Activated T-helper 2 cell treated with anti-CD3 and anti-CD28 coated beads, Interferon-gamma antibody, Interleukin-2, Interleukin-4, amounts not matched to agents 10 μg/mL and 5 μg/mL and 100 μg/mL, durations not matched to agents 14 hours and 24 hours and 36 hours (primary cell): ENCODE measurements around the gene PTGES3. TPM values are rescaled to one million over a fixed set of nuclear protein-coding genes. Genes with fewer than 3 reads are reported as not detected.
A peak's percentile ranks its signal among the peaks of the same experiment; 100 is the strongest.
"Not testable (repeated sequence)": the region's sequence is repeated elsewhere in the genome, so short reads cannot be mapped to it uniquely, and the experiment has no call there.

Experiments used
- DNase-seq: peaks from one replicate; pipeline ENCODE4 v3.0.0; 2021; ENCODE audit warnings: low spot score
- H3K27ac Mint-ChIP-seq: one replicate; pipeline ENCODE4 v1.8.0; 2021; ENCODE audit warnings: mixed read lengths
- H3K27me3 Mint-ChIP-seq: one replicate; pipeline ENCODE4 v1.8.0; 2021; ENCODE audit warnings: low read depth, mixed read lengths
- H3K36me3 Mint-ChIP-seq: one replicate; pipeline ENCODE4 v1.8.0; 2021; ENCODE audit warnings: low read depth, mixed read lengths
- H3K4me1 Mint-ChIP-seq: one replicate; pipeline ENCODE4 v1.8.0; 2021; ENCODE audit warnings: low read depth, mixed read lengths
- H3K4me3 Mint-ChIP-seq: one replicate; pipeline ENCODE4 v1.8.0; 2021; ENCODE audit warnings: low read depth, mild to moderate bottlenecking, moderate library complexity, mixed read lengths
- H3K9me3 Mint-ChIP-seq: one replicate; pipeline ENCODE4 v1.8.0; 2021; ENCODE audit warnings: mixed read lengths
- intact Hi-C: fragments of 100-400 bp; cut with micrococcal nuclease; formaldehyde crosslinking; loops from one replicate; pipeline ENCODE4 v1.15.1; 2023
- total RNA-seq: library from RNA; stranded (reverse); gene quantifications from 2 replicates; pipeline ENCODE4 v1.2.3, GENCODE V29; 2022

Gene PTGES3, protein sequence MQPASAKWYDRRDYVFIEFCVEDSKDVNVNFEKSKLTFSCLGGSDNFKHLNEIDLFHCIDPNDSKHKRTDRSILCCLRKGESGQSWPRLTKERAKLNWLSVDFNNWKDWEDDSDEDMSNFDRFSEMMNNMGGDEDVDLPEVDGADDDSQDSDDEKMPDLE
- total RNA-seq = 293 and 298 TPM in 2 replicates

DNA sequence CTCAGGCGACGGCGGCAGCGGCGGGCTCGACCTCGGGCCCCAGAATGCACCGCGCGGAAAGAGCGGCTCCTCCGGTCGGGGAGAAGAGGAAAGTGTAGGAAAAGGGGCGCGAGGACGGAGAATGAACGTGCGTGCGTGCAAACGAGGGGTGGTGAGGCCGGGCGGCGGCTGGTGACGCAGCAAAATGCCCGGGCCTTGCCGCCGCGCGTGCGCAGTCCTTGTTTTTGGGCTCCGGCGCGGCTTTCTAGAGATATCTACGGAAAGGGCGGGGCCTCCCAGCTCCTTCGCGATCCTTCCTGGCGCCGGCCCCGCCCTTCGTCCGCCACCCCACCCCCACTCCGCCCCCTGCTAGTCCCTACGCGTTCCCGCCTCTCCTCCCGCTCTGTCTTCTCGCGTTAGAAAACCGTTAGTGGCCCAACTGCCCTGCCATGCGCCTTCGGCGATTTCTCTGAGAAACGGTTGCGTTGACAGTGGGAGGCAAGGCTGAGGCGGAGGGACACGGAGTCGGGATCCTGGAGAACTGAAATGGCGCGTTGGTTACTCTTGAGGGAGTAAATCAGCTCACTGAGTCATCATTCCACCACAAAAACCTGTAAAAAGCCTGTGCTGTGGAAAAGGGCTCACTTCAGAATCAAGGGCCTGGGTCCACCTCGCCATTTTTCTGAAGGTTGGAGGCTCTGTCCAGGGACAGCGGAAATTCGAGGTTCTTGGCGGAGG, at the start of gene PTGES3:
TSS of gene PTGES3 (minus strand) at position 156 of the 717 bp plus-strand sequence. CDS start 285 bp downstream, outside the sequence.
- H3K36me3 Mint-ChIP-seq = peaks cover 37% of the 10 kb centered on the region

DNA sequence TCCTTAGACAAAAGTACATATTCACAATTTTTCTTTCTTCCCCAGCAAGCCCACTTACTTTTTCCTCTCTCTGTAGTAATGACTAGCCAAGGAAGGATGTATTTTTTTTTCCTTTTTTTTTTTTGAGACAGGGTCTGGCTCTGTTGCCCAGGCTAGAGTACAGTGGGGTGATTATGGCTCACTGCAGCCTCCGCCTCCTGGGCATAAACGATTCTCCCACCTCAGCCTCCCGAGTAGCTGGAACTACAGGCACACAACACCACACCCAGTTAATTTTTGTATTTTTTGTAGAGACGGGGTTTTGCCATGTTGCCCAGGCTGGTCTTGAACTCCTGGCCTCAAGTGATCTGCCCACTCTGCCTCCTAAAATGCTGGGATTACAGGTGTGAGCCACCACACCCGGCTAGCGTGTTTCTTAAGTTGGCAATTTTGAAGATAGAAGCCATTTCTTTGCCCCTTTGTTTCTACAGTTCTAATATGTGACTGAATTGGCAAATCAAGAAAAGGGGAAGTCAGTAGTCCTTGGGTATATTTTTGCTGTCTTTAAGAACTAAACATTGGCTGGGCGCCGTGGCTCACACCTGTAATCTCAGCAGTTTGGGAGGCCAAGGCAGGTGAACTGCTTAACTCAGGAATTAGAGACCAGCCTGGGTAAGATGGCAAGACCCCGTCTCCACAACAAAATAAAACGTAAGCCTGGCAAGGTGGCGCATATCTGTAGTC, 40.2 kb upstream of the PTGES3 start:
- H3K4me3 Mint-ChIP-seq = no peak overlapping the region
- no peak overlapping the region for H3K27ac Mint-ChIP-seq
- H3K36me3 Mint-ChIP-seq = peaks cover 60% of the 10 kb centered on the region
- no peak for DNase-seq
- H3K4me1 Mint-ChIP-seq = peaks cover 10% of the 10 kb centered on the region
- intact Hi-C loops = loop anchor here (5.0 kb wide), 2 partner anchors 384 to 396 kb away; partner anchors contain the start of genes PAN2 and STAT6
- no peaks in the 10 kb centered on the region for H3K27me3 Mint-ChIP-seq
- H3K9me3 Mint-ChIP-seq = no peaks in the 10 kb centered on the region

More for the DNA sequence above, at the start of gene PTGES3:
- H3K9me3 Mint-ChIP-seq = no peaks in the 10 kb centered on the region
- H3K4me1 Mint-ChIP-seq = peaks cover 20% of the 10 kb centered on the region
- DNase-seq = peak; percentile 99
- intact Hi-C loops = loop anchor here (1.0 to 2.0 kb wide), 5 partner anchors 37 to 400 kb away; partner anchors contain the start of genes NACA and PRIM1
- no peaks in the 10 kb centered on the region for H3K27me3 Mint-ChIP-seq
- H3K4me3 Mint-ChIP-seq = peak within 1 kb of the TSS; percentile 100
- H3K27ac Mint-ChIP-seq = peak within 1 kb of the TSS; percentile 98

DNA sequence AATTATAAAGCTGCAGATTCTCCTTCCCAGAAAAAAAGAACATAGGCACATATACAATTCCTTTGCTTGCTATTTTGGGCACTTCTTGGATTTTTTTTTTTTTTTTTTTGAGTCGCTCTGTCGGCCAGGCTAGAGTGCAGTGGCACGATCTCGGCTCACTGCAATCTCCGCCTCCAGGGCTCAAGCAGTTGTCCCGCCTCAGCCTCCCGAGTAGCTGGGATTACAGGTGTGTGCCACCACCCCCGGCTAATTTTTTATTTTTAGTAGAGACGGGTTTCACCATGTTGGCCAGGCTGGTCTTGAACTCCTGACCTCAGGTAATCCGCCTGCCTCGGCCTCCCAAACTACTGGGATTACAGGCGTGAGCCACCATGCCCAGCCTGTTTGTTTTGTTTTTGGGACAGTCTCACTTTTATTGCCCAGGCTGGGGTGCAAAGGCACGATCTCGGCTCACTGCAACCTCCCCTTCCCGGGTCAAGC, 38.2 kb upstream of the PTGES3 start:
- intact Hi-C loops = loop anchor here (5.0 kb wide), 2 partner anchors 386 to 394 kb away; partner anchors contain the start of genes PAN2 and STAT6
- Mint-ChIP-seq H3K4me1 (peaks cover 29% of the 10 kb centered on the region), H3K27ac (peak overlapping the region; percentile 96), H3K4me3 (peak overlapping the region; percentile 96), H3K36me3 (peaks cover 71% of the 10 kb centered on the region)
- not testable (repeated sequence) for H3K27me3 Mint-ChIP-seq, H3K9me3 Mint-ChIP-seq, DNase-seq

DNA sequence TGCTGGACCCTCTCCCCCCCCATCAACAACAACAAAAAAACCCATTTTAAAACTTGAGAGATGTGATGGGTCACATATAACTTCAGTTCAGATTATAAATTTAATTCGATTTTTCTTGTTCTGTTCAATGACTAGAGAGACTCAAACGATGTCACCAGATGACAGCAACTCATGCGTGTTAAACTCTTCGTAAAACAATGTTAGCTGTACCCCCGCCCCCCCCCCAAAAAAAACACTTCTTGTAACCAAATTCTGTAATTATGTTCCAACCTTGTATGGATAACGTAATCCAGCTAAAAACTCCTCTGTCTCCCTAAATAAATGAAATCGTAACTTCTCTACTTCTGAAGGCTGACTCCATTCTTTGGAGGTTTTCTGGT, 37.6 kb upstream of the PTGES3 start:
- H3K36me3 Mint-ChIP-seq = peaks cover 71% of the 10 kb centered on the region
- H3K9me3 Mint-ChIP-seq = no peaks in the 10 kb centered on the region

DNA sequence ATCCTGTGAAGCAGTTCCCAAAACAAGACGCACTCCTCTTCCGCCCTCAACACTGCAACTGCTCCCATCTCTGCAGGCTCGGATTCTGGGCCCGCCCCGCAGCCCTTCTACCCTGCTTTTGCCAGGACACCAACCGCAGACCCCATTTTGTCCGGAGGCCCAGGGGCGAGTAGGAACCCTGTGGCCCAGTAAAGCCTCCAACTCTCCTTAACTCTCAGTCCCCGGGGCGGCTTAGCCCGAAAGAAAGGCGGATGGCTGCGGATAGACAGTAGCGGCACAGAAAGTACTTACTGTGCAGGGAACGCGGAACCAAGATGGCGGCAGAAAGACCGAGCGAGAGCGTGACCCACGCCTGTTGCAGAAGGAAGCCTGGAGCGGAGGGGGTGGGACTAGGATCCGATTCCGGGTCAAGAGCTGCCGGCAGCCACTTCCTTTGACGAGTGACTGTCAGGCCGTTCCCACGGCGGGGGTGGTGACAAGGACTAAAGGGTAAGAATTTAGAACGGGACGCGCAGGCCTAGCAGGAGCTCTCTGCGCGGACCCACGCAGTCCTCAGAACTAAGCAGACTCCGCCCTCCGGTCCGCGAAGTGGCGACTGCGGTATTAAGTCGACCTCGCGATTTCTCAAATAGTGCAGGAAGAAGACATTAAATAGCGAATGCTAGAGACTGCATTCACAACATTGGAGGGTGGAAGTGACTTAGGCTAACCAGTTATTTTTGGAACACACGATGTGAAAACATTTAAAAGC, 37.1 kb upstream of the PTGES3 start, which contains the start of gene NACA:
TSS of gene NACA (minus strand) at position 328 of the 751 bp plus-strand sequence. CDS start 778 bp downstream, outside the sequence.
- H3K27ac Mint-ChIP-seq = peak within 1 kb of the TSS; percentile 96
- peaks cover 39% of the 10 kb centered on the region for H3K4me1 Mint-ChIP-seq
- intact Hi-C loops = loop anchor here (1.0 to 5.0 kb wide), 9 partner anchors 27 to 393 kb away; partner anchors contain the start of genes NEMP1, PAN2, PRIM1 and PTGES3
- peak within 1 kb of the TSS; percentile 96 for H3K4me3 Mint-ChIP-seq
- H3K27me3 Mint-ChIP-seq = no peaks in the 10 kb centered on the region
- peaks cover 76% of the 10 kb centered on the region for H3K36me3 Mint-ChIP-seq
- no peaks in the 10 kb centered on the region for H3K9me3 Mint-ChIP-seq
- peak; percentile 98 for DNase-seq

More for the DNA sequence above, 37.6 kb upstream of the PTGES3 start:
- intact Hi-C loops = loop anchor here (1.0 to 5.0 kb wide), 9 partner anchors 27 to 393 kb away; partner anchors contain the start of genes NEMP1, PAN2, PRIM1 and PTGES3
- H3K4me3 Mint-ChIP-seq = peak overlapping the region; percentile 96
- no peak for DNase-seq
- no peaks in the 10 kb centered on the region for H3K27me3 Mint-ChIP-seq
- peak overlapping the region; percentile 96 for H3K27ac Mint-ChIP-seq
- H3K4me1 Mint-ChIP-seq = peaks cover 34% of the 10 kb centered on the region

DNA sequence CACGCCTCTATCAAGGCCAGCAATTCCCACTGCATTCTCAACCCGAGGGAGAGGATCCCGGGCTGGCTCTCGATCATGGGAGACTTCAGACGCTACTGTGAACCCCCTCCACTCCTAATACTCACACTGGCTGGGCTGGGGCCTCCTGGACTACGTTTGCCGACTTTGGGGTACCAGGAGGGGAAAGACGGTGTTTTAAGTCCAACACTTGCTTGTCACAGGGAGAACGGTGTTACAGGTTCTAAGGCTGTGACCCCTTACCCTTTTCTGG, 36.6 kb upstream of the PTGES3 start:
- H3K4me1 Mint-ChIP-seq = peaks cover 45% of the 10 kb centered on the region
- DNase-seq = no peak
- peak overlapping the region; percentile 96 for H3K4me3 Mint-ChIP-seq
- intact Hi-C loops = loop anchor here (2.0 kb wide), 3 partner anchors 88 to 362 kb away; partner anchors contain the start of gene NEMP1
- H3K27me3 Mint-ChIP-seq = no peaks in the 10 kb centered on the region
- no peaks in the 10 kb centered on the region for H3K9me3 Mint-ChIP-seq
- peaks cover 77% of the 10 kb centered on the region for H3K36me3 Mint-ChIP-seq
- peak overlapping the region; percentile 96 for H3K27ac Mint-ChIP-seq

DNA sequence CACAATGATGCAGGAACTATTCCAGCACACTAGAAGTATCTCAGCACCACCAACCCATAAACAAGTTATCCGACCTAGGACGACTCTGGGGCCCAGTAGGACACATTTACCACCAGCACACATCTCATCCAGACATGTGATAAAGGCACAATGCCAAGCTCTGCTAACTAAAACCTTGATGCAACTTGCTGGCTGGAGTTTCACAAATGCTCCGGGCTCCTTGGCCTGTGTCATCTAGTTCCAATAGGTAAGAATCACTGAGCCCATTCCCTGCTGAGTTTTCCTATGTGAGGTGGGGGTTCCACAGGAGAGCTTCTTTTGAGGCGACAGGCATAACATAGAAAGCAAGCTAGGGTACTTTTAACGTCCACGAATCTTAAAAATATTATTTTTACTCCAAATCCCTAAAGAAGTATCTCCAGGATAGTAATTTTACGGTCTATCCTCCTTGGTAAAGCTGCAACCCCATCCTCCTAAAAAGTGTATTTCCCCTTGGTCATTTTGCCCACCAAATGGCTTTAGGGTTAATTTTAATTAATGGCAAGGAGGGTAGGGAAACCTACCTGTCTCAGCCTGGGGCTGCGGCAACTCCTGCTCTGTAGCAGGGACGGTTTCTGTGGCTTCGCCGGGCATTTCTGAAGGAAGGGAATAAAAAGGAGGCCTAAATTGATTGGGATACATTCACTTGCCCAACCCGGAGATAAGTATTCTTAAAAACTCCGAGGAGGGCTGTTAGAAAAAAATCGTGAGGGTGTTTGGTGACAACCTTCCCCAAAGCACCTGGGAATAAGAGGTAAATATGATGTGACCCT, 36.0 kb upstream of the PTGES3 start:
- H3K4me1 Mint-ChIP-seq = peaks cover 50% of the 10 kb centered on the region
- H3K4me3 Mint-ChIP-seq = peak overlapping the region; percentile 96
- no peak for DNase-seq
- intact Hi-C loops = loop anchor here (2.0 kb wide), 3 partner anchors 87 to 363 kb away; partner anchors contain the start of gene NEMP1
- H3K9me3 Mint-ChIP-seq = no peaks in the 10 kb centered on the region
- H3K27me3 Mint-ChIP-seq = no peaks in the 10 kb centered on the region
- H3K27ac Mint-ChIP-seq = peak overlapping the region; percentile 96
- H3K36me3 Mint-ChIP-seq = peaks cover 79% of the 10 kb centered on the region

DNA sequence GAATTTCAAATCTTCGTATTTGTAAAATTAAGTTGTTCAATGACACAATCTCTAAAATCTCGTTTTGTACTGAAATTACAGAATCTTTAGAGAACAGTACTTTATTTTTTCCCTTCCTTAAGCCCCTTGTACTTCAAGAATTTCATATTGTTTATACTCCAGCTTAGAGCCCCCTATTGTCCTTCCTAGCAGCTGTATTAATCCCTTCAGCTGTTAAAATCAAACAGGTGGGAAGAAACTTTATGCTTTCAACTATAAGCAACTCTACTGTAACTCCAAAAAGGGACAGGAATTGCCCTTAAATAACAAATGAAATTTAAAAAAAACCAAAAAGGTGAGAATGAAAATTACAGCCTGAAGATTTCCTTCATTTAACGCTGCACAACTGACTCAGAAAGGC, 35.3 kb upstream of the PTGES3 start:
- Mint-ChIP-seq H3K9me3 (no peaks in the 10 kb centered on the region), H3K36me3 (peaks cover 84% of the 10 kb centered on the region), H3K4me1 (peaks cover 55% of the 10 kb centered on the region), H3K27ac (peak overlapping the region; percentile 31), H3K4me3 (peak overlapping the region; percentile 96), H3K27me3 (no peaks in the 10 kb centered on the region)
- intact Hi-C loops = no loop called here
- DNase-seq = no peak

DNA sequence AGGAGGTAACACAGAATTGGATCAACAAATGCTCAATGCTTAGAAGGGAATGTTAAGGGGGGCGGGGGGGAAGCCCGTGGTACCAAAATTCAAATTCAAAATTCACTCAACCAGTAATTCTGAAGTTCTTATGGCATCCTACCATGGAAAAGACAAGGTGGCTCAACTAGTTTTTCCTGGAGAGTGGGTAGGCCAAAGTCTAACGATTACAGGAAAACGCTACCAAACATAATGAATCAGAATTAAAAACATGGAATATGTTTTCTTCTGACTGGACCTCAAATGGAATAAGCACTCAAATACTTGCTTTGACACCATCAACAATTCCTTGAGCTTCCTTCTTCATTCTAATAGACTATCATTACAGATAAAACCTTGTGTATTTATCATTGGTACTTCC, 34.7 kb upstream of the PTGES3 start:
- peaks cover 83% of the 10 kb centered on the region for H3K36me3 Mint-ChIP-seq
- no peaks in the 10 kb centered on the region for H3K9me3 Mint-ChIP-seq
- intact Hi-C loops = no loop called here
- no peaks in the 10 kb centered on the region for H3K27me3 Mint-ChIP-seq
- H3K27ac Mint-ChIP-seq = peak overlapping the region; percentile 9
- peaks cover 55% of the 10 kb centered on the region for H3K4me1 Mint-ChIP-seq
- DNase-seq = no peak
- H3K4me3 Mint-ChIP-seq = peak overlapping the region; percentile 96

DNA sequence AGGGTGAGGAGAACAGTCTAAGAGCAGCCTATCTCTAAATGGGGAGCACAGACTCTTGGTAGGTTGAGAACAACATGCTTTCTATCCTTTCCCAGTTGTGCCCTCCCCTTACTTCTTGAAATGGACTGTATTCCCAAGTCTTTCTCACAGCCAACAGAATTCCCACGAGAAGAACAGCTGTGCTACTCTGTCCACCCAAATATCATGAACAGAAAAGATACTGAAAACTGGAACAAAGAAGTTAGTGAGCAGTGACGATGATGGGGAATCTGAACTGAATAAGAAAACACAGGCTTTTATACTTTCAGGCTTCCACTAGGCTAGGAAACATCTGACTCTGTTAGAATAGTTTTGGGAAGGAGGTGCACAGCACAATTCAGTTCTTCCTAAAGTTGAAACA, 33.6 kb upstream of the PTGES3 start:
- peak overlapping the region; percentile 65 for H3K27ac Mint-ChIP-seq
- intact Hi-C loops = no loop called here
- H3K4me1 Mint-ChIP-seq = peaks cover 55% of the 10 kb centered on the region
- H3K27me3 Mint-ChIP-seq = no peaks in the 10 kb centered on the region
- H3K36me3 Mint-ChIP-seq = peaks cover 81% of the 10 kb centered on the region
- no peak for DNase-seq
- H3K9me3 Mint-ChIP-seq = no peaks in the 10 kb centered on the region
- peak overlapping the region; percentile 96 for H3K4me3 Mint-ChIP-seq

DNA sequence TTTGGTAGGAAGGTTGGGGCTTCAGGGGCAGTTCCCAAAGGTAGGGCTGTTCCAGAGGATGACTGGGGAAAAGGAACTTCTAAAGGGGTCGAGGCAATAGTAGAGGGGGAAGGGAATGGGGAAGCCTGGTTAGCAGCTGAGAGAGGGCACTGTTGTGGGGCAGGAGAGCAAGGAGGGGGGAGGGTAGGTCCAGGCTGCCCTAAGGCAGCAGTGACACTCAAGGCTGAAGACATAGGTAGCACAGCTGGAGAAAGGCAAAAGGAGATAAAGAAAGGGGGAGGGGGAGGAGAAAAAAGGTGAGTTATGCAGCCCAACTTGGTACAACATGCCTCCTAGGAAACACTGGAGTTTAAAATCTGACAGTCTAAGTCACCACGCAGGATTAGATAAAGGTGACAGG, 33.1 kb upstream of the PTGES3 start:
- intact Hi-C loops = no loop called here
- DNase-seq = no peak
- Mint-ChIP-seq H3K27ac (peak overlapping the region; percentile 65), H3K9me3 (no peaks in the 10 kb centered on the region), H3K36me3 (peaks cover 86% of the 10 kb centered on the region), H3K4me1 (peaks cover 57% of the 10 kb centered on the region), H3K27me3 (no peaks in the 10 kb centered on the region), H3K4me3 (peak overlapping the region; percentile 49)
